Skeletal muscle satellite cell (primary cell): ENCODE data around the gene DZIP1.

Source experiments
- H3K27me3 ChIP-seq: 2 replicates; pipeline ENCODE4 v1.7.0; 2013; ENCODE audit warnings: low read length; ENCODE audit not compliant: control insufficient read depth, insufficient read depth
- H3K36me3 ChIP-seq: 2 replicates; pipeline ENCODE4 v1.7.0; 2013; ENCODE audit warnings: mild to moderate bottlenecking, control low read depth, low read length; ENCODE audit not compliant: insufficient read depth
- H3K4me1 ChIP-seq: 2 replicates; pipeline ENCODE4 v1.7.0; 2013; ENCODE audit warnings: low read length; ENCODE audit not compliant: control insufficient read depth, insufficient read depth
- H3K4me2 ChIP-seq: 2 replicates; pipeline ENCODE4 v1.7.0; 2013; ENCODE audit warnings: mild to moderate bottlenecking, low read length
- H3K4me3 ChIP-seq: 2 replicates; pipeline ENCODE4 v1.7.0; 2013; ENCODE audit warnings: low read length
- H3K9ac ChIP-seq: 2 replicates; pipeline ENCODE4 v1.7.0; 2013; ENCODE audit warnings: mild to moderate bottlenecking, low read depth, low read length, moderate library complexity
- H3K9me3 ChIP-seq: replicated peaks from 2 replicates; pipeline ENCODE4 v1.7.0; 2013; ENCODE audit warnings: mild to moderate bottlenecking, control low read depth, low read length

Gene DZIP1

DNA sequence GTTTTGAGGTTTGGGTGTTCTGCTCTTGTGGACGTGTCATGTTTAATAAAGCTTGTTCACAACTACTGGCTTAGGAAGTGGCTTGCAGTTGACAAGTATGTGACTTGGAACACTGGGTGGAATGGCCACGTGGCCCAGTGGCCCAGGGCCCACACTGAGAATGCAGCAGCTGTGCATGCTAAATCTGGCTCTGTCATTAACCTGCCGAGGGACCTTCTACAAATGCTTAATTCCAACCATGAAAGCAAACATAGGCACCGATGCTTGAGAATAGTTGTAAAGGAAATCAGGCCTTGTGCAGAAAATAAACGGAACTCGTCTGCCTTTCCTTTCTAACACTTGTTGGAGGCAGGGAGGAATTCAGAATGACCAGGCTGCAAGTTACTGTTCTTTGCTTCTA, 103.6 kb downstream of the DZIP1 start:
- Histone ChIP-seq H3K4me1 (peaks cover 10% of the 10 kb centered on the region), H3K27me3 (peaks cover 14% of the 10 kb centered on the region), H3K9me3 (no peaks in the 10 kb centered on the region), H3K4me2 (no peak overlapping the region), H3K4me3 (no peak overlapping the region), H3K9ac (no peak overlapping the region), H3K36me3 (no peaks in the 10 kb centered on the region)

- peaks cover 24% of the 10 kb centered on the region for H3K4me1 ChIP-seq
- H3K36me3 ChIP-seq, result no peaks in the 10 kb centered on the region
- peaks cover 10% of the 10 kb centered on the region for H3K27me3 ChIP-seq
- no peak overlapping the region for H3K4me3 ChIP-seq
- no peaks in the 10 kb centered on the region for H3K9me3 ChIP-seq
- H3K9ac ChIP-seq, result no peak overlapping the region
- H3K4me2 ChIP-seq, result no peak overlapping the region
These were observed 107.8 kb downstream of the DZIP1 start for GRCh38 chr13:95536632-95537241.

DNA sequence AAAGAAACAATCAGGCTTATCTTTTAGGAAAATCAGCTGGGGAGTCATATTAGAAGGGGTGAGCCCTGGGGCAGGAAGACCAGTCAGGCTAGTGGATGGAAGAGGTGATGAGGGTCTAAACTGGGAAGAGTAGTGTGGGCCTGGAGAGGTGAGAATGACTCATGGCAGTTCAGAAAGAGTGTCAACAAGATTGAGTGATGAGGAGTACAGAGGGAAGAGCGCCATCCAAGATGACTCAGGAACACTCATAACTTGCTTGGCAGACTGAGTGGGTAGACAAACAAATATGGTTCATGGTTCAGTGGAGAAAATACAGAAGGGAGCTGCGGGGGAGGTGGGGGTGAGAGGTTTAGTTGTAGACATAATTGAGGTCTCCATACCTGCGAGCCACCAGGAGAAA, 109.3 kb downstream of the DZIP1 start:
- Histone ChIP-seq H3K4me1 (peaks cover 24% of the 10 kb centered on the region), H3K4me3 (no peak overlapping the region), H3K36me3 (no peaks in the 10 kb centered on the region), H3K4me2 (peak overlapping the region; percentile 60), H3K9me3 (no peaks in the 10 kb centered on the region), H3K9ac (no peak overlapping the region), H3K27me3 (peaks cover 10% of the 10 kb centered on the region)

GRCh38 chr13:95533545-95534160, 110.9 kb downstream of the DZIP1 start:
- peaks cover 29% of the 10 kb centered on the region for H3K4me1 ChIP-seq

DNA sequence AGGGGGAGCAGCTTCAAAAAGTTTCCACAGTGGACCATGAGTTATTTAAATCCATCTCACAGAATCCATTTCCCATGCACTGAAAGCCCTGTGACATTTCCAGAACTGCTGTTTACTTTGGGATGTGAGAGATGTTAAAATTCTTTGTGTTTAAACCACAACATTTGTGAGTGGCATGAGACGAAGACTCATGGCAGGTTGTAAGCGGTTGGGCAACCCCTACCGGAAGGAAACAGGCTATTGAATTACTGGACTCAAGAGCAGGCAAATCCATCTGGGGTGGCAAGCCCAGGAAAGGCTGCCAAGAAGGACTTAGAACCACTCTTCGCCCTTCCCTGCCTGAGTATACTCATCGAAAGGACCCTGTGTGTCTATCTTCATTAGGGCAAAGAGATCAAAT, 114.3 kb downstream of the DZIP1 start:
- Histone ChIP-seq H3K9me3 (no peaks in the 10 kb centered on the region), H3K27me3 (peaks cover 5% of the 10 kb centered on the region), H3K4me1 (peaks cover 22% of the 10 kb centered on the region), H3K4me2 (peak overlapping the region; percentile 26), H3K4me3 (no peak overlapping the region), H3K36me3 (no peaks in the 10 kb centered on the region), H3K9ac (no peak overlapping the region)

More at GRCh38 chr13:95533545-95534160, 110.9 kb downstream of the DZIP1 start:
- Histone ChIP-seq H3K9ac (no peak overlapping the region), H3K4me2 (no peak overlapping the region), H3K36me3 (no peaks in the 10 kb centered on the region), H3K9me3 (no peaks in the 10 kb centered on the region), H3K4me3 (no peak overlapping the region), H3K27me3 (peaks cover 10% of the 10 kb centered on the region)
